IPS-NIHi11 (cell line): ENCODE data around the gene NXPE1.
A peak's percentile ranks its signal among the peaks of the same experiment; 100 is the strongest.
"Not testable (repeated sequence)": the region's sequence is repeated elsewhere in the genome, so short reads cannot be mapped to it uniquely, and the experiment has no call there.

Experiments used
- DNase-seq: peaks from one replicate; pipeline ENCODE4 v3.0.0; 2012; ENCODE audit warnings: mixed read lengths, low spot score

NXPE1 gene

DNA sequence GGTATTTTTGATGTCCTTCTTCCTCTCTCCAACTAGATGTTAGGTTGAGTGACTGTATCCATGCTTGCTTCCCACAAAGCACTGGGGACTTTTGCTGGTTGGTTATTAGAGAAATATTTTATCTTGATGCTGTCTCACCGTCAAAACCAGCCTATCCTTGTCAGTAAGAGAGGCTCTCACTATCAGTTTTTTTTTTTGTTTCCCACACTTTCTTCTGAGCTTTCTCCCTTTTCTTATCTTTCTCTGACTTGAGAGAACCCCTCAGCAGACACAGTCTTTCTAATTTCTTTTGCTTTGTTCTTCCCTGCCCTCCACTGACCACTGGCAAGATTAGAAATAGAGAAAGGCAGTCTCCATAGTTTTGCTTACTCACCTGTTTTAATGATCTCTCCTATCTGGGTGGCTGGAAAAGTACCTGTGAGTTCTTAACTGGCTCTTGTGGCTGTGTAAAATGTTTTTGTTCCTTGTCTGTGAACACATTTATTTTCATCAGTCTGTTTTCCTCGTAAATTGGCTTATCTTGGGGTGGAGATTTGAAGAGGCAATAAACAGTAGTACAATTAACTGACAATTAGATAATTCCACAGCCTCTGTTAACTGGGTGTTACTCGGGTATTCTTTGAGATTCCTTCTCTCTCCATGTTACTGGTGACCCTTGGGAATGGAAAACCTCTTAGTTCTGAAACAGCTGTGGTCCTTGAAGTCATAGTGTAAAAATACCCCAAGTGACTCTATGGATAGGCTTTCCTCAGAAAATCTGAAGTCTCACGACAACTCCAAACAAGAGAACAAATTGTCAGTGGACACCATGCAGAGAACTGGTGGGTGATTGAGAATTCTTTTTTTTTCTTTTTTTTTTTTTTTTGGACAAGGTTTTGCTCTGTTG is at the start of gene NXPE1:
Gene NXPE1 (minus strand): TSS at position 457 of the 886 bp plus-strand sequence. CDS start 8,680 bp downstream, outside the sequence.
- no peak for DNase-seq

DNA sequence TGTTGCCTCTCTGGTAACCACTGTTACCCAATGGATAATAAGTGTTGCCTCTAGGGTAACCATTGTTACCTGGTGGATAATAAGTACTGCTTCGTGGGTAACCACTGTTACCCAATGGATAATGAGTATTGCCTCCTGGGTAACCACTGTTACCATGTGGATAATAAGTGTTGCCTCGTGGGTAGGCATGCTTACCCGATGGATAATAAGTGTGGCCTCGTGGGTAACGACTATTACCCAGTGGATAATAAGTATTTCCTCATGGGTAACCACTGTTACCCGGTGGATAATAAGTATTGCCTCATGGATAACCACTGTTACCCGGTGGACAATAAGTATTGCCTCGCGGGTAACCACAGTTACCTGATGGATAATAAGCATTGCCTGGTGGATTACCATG is 49.7 kb upstream of the NXPE1 start:
- no peak for DNase-seq

DNA sequence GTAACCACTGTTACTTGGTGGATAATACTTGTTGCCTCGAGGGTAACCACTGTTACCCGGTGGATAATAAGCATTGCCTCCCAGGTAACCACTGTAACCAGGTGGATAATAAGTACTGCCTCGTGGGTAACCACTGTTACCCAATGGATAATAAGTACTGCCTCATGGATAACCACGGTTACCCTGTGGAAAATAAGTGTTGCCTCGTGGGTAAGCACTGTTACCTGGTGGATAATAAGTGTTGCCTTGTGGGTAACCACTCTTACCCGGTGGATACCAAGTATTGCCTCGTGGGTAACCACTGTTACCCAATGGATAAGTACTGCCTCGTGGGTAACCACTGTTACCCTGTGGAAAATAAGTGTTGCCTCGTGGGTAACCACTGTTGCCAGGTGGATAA is 48.9 kb upstream of the NXPE1 start:
- not testable (repeated sequence) for DNase-seq

DNA sequence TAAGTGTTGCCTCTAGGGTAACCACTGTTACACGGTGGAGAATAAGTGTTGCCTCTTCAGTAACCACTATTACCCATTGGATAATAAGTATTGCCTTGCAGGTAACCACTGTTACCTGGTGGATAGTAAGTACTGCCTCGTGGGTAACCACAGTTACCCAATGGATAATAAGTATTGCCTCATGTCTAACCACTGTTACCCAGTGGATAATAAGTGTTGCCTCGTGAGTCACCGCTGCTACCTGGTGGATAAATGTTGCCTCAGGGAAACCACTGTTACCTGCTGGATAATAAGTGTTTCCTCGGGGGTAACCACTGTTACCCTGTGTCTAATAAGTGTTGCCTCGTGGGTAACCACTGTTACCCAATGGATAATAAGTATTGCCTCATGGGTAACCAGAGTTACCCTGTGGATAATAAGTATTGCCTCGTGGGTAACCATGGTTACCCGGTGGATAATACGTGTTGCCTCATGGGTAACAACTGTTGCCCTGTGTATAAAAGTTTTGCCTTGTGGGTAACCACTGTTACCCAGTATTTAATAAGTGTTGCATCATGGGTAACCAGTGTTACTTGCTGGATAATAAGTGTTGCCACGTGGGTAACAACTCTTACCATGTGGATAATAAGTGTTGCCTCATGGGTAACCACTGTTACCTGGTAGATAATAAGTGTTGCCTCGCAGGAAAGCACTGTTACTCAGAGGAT is 48.2 kb upstream of the NXPE1 start:
- no peak for DNase-seq

DNA sequence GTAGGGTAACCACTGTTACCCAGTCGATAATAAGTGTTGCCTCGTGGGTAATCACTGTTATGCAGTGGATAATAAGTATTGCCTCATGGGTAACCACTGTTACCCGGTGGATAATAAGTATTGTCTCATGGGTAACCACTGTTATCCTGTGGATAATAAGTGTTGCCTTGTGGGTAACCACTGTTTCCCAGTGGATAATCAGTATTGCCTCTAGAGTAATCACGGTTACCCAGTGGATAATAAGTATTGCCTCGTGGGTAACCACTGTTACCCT is 47.1 kb upstream of the NXPE1 start:
- not testable (repeated sequence) for DNase-seq

DNA sequence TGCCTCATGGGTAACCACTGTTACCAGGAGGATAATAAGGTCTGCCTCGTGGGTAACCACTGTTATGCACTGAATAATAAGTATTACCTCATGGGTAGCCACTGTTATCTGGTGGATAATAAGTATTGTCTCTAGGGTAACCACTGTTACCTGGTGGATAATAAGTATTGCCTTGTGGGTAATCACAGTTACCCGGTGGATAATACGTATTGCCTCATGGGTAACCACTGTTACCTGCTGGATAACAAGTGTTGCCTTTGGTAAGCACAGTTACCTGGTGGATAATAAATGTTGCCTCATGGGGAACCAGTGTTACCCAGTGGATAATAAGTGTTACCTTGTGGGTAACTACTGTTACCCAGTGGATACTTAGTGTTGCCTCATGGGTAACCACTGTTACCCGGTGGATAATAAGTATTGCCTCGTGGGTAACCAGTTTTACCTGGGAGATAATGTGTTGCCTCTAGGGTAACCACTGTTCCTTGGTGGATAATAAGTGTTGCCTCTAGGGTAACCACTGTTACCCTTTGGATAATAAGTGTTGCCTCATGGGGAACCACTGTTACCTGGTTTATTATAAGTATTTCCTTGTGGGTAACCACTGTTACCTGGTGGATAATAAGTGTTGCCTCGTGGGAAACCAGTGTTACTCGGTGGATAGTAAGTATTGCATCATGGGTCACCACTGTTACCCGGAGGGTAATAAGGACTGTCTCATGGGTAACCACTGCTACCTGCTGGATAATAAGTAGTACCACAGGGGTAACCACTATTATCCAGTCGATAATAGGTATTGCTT is 46.5 kb upstream of the NXPE1 start:
- no peak for DNase-seq

DNA sequence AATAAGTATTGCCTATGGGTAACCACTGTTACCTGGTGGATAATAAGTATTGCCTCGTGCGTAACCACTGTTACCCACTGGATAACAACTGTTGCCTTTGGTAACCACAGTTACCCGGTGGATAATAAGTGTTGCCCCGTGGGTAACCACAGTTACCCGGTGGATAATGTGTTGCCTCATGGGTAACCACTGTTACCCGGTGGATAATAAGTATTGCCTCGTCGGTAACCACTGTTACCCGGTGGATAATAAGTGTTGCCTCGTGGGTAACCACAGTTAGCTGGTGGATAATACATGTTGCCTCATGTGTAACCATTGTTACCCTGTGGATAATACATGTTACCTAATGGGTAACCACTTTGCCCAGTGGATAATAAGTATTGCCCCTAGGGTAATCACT is 45.7 kb upstream of the NXPE1 start:
- DNase-seq, result no peak

DNA sequence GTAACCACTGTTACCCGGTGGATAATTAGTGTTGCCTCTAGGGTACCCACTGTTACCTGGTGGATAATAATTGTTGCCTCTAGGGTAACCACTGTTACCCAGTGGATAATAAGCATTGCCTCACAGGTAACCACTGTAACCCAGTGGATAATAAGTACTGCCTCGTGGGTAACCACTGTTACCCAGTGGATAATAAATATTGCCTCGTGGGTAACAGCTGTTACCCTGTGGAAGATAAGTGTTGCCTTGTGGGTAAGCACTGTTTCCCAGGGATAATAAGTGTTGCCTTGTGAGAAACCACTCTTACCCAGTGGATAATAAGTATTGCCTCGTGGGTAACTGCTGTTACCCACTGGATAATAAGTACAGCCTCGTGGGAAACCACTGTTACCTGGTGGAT is 45.2 kb upstream of the NXPE1 start:
- no peak for DNase-seq

DNA sequence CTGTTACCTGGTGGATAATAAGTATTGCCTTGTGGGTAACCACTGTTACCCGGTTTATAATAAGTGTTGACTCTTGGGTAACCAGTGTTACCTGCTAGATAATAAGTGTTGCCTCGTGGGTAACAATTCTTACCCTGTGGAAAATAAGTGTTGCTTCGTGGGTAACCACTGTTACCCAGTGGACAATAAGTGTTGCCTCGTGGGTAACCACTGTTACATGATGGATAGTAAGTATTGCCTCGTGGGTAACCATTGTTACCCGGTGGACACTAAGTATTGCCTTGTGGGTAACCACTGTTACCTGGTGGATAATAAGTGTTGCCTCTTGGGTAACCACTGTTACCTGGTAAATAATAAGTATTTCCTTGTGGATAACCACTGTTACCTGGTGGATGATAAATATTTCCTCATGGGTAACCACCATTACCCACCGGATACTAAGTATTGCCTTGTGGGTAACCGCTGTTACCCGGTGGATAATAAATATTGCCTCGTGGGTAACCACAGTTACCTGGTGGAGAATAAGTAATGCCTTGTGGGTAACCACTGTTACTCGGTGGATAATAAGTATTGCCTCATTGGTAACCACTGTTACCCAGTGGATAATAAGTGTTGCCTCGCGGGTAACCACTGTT is 44.6 kb upstream of the NXPE1 start:
- no peak for DNase-seq

DNA sequence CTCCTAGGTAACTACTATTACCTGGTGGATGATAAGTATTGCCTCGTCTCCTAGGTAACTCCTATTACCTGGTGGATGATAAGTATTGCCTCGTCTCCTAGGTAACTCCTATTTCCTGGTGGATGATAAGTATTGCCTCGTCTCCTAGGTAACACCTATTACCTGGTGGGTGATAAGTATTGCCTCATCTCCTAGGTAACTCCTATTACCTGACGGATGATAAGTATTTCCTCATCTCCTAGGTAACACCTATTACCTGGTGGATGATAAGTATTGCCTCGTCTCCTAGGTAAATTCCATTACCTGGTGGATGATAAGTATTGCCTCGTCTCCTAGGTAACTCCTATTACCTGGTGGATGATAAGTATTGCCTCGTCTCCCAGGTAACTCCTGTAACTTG is 43.5 kb upstream of the NXPE1 start:
- DNase-seq, result not testable (repeated sequence)

DNA sequence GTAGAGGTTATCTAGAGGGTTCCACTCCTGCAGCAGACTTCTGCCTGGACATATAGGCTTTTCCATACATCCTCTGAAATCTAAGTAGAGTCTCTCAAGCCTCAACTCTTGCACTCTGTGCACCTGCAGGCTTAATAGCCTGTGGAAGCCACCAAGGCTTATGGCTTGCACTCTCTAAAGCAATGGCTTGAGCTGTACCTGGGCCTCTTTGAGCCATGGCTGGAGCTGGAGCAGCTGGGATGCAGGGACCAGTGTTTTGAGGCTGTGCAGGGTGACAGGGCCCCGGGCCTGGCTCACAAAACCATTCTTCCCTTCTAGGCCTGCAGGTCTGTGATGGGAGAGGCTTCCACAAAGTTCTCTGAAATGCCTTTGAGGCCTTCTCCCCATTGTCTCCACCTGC is 38.8 kb upstream of the NXPE1 start:
- DNase-seq, result no peak

DNA sequence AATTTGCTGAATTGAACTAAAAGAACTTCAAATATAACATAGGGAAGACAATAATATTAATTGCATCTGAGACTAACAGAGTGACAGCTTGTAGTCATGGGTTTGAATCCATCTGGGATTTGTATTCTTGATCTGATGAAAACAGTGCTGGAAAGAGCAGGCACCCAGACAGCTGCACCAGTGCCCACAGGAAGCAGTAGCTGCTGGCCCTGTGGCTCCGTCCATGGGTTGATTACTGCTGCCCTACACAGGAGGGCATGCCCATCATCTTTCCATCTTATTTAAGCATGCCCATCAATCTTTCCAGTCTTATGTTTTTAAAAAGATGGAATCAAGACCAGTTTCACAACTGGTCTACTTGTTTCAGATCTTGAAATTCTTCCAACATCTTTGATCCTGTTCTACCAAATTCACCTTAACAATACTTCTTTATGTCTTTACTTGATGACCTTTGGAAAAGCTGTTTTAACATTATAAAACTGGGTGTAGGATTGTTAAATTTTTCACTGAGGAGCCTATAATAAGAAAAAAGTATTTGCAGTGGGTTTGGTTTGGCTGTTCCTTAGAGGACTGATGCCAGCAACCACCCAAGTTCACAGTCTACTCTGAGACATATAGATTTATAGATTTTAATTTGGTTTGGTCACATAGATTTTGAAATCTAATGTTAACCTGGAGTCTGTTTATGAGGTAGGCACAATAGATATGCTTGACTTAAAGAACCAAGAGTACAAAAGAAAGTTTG is 36.7 kb upstream of the NXPE1 start:
- DNase-seq, result no peak

DNA sequence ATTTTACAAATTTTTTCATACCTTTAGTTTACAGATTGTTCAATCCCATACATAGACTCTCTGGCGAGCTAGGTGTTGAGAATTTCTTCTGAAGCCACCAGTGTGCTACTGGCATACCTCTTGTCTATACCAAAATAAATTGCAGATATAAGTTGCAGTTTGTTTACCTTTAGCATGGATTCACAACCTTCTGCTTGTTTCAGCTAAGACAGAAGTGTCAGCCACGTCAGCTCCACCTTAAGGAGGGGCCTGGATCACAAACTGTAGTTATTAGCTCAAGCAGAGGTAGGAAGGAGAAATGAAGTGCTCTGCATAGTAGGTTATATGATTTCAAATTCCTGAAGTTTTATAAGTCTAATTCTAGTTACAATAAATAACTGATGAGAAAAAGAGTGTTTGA is 35.9 kb upstream of the NXPE1 start, which contains the start of gene NXPE4:
Gene NXPE4 (minus strand): TSS at position 216 of the 400 bp plus-strand sequence. CDS start 1,027 bp downstream, outside the sequence.
- DNase-seq, result no peak

DNA sequence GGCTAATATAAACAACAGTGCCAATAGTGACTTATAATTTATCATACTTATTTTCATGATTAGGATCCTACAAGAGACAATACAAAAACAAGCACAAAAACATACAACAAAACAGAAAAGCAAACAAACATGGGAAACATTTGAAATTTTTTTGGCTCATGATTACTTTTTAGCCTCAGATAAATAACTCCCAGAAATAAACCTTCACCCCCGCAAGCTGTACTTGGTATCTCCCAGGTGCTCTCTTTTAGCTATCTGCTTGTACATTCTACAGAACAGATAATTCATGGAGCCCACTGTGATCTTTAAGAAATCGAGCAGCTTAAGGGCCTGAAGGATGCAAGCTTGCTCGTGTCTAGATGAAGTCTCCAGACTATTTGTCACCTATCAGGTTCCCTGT is 35.0 kb upstream of the NXPE1 start:
- DNase-seq, result no peak

DNA sequence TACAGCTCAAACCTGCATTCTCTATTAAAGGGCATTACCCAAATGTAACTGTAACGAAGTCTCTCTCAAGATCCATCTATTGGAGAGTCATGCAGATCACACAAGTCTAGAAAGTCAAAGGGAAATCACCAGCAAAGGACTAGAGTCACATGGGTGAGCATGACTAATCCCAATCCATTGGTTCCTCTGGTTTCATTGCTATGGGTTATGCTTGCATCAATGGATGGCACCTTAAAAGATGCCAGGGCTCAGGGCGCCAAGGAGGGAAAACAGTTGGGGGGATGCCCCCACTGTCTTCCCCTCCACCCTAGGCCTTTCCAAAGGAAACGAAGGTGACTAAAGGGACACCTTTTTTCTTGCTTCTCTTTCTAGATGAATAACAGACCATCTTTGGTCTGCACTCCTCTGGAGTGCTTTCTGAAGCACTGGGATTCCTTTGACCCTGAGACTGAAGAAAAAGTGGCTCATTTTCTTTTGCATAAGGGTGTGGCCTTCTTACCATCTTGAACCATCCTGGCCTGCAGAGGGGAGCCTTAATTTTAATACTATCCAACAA is 27.8 kb upstream of the NXPE1 start:
- no peak for DNase-seq

DNA sequence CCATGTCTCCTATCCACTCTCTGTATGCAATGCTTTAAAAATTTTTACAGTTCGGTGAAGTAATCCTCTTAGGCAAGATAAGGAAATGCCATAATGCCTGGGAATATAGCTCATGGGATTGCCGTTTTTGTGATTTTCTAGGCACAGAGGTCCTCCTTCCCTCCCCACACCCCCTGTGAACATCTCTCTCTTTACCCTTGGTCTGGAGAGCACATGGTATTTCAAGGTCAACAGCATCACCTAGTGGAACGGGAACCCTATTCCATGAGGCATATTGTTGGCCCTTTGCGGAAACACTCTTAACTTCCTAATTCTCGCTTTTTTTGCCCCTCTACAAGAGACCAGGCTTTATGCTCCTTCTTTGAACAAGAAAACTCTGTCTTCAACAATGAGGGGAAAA is 27.1 kb upstream of the NXPE1 start:
- DNase-seq, result no peak

DNA sequence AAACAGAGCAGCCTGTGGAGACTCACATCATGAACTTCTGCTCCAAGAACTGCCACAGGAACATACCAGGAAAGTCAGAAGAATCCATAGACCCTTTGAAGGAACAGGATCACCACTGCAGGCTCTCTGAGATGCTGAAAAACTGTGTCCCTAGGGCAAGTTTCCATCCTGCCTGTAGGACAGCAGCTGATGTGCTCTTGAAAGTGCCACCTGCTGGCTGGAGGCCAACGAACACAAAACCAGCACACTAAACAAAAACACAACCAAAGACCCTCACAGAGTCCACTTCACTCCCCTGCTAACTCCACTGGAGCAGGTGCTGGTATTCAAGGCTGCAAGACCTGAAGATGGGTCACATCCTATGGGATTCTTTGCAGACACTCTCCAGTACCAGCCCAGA is 12.0 kb upstream of the NXPE1 start:
- no peak for DNase-seq

DNA sequence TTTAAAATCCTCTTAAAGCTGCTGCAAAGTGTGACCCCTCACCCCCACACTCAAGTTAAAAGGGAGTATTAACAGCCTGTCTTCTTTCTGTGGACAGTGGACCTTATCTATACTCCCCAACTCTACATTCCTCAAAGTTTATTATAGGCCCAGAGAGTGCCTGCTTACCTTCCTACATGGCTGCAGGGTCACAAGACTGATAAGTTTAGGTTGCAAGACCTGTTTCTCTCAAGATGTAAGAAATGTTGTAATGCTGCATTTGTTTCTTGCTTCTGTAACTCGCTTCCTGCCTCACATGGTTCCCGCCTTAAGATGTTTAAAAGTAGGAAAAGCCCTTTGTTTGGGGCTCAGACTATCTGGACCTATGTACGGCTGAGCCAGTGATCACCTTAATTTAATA is 10.1 kb upstream of the NXPE1 start:
- no peak for DNase-seq

DNA sequence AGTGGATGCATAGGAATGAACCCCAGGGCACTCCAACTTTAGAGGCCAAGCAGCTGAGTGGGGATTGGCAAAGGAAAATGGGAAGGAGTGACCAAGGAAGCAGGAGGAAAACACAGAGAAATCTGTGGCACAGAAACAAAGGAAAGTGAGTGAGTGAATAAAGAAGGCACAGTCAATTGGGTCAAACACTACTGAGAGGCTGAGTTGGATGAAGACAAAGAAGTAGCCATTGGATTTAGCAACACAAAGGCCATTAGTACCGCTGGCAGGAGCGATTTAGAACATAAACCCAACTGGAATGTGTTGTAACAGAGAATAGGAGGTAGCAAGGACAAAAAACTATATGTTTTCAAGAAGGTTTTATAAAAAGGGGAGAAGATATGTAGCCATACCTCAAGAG is 6.6 kb upstream of the NXPE1 start:
- peak; percentile 39 for DNase-seq

DNA sequence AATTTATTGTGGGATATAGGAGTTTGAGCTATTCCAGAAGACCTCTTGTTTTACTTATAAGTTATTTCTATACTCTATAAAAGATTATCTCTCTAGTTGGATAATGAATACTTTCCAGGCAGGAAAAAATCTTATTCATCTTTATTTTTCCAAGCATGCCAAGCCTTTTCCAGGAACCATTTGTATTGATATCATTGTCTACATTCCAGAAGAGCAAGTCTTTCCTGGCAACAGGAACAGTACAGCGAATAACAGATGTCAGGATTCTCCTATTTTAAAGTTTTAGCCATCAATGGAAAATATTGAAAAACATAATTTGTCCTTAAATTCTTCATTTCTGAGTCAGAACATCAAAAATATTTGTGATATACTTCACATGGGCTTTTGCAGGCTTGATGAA is 5.2 kb upstream of the NXPE1 start:
- DNase-seq, result no peak

DNA sequence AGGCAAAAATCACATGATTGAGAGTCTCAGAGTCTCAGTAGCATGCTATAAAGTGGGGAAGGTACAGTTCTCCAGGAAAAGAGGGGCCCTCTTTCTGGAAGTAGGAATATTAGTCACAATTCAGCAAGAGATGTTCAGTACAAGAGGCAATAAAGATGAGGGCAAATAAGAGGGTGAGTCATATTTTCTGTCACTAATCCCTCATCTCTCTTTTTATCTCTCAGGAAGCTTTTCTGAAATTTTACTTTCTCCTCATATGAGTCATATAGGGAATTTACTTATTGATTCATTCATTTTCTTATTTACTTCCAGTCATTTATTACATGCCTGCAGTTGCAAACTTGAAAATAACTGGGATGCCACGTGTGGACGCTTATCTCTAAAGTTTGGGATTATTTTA is 3.4 kb upstream of the NXPE1 start:
- DNase-seq, result no peak
